IMR-90 (cell line): Measurements from ENCODE around the gene TIMP1. TPM values are rescaled to one million over a fixed set of nuclear protein-coding genes. Genes with fewer than 3 reads are reported as not detected.

Experiments used
- ATAC-seq: fragments of 200-7000 bp; cut with Tn5 transposase; 2 replicates; pipeline ENCODE4 v1.9.1; 2020; ENCODE audit warnings: low read depth, mild to moderate bottlenecking, moderate library complexity
- BruUV-seq: library from RNA; stranded (reverse); fragments of 400-500 nt; replicated peaks from 2 replicates; lab custom pipeline; 2021; lab: Mats Ljungman, UMichigan
- CTCF ChIA-PET: fragments of 300-600 bp; formaldehyde crosslinking; extraction: SDS; loops from one replicate; lab custom pipeline; 2021; ENCODE audit warnings: antibody characterized with exemption; lab: Yijun Ruan, JAX
- POLR2A ChIA-PET: fragments of 300-600 bp; sonication (Branson Sonifier 250); formaldehyde crosslinking; loops from one replicate; lab custom pipeline; 2022; ENCODE audit warnings: antibody characterized with exemption; ENCODE audit not compliant: unreplicated experiment; lab: Charles Lee
- DNase-seq: peaks from one replicate; pipeline ENCODE4 v3.0.0; 2013
- H2AFZ ChIP-seq: replicated peaks from 2 replicates; pipeline ENCODE3; 2013; ENCODE audit warnings: low read length, mild to moderate bottlenecking; ENCODE audit not compliant: poor library complexity
- H2AK5ac ChIP-seq: 2 replicates; pipeline ENCODE4 v1.6.1; 2013; ENCODE audit warnings: low read depth, low read length, inconsistent platforms
- H2AK9ac ChIP-seq: replicated peaks from 2 replicates; pipeline ENCODE3; 2013; ENCODE audit warnings: mild to moderate bottlenecking, low read depth, low read length, moderate library complexity; ENCODE audit not compliant: poor library complexity
- H2BK120ac ChIP-seq: 2 replicates; pipeline ENCODE4 v1.6.1; 2013; ENCODE audit warnings: low read depth, low read length, inconsistent platforms
- H2BK15ac ChIP-seq: 3 replicates; pipeline ENCODE4 v1.6.1; 2013; ENCODE audit warnings: low read depth, low read length, inconsistent platforms
- H2BK20ac ChIP-seq: 2 replicates; pipeline ENCODE4 v1.6.1; 2013; ENCODE audit warnings: low read depth, mild to moderate bottlenecking, inconsistent platforms, low read length, moderate library complexity
- H2BK5ac ChIP-seq: 2 replicates; pipeline ENCODE4 v1.6.1; 2013; ENCODE audit warnings: mild to moderate bottlenecking, low read depth, low read length, inconsistent platforms; ENCODE audit not compliant: poor library complexity, severe bottlenecking
- H3K14ac ChIP-seq: replicated peaks from 2 replicates; pipeline ENCODE4 v1.6.1; 2013; ENCODE audit warnings: low read depth, low read length, inconsistent platforms
- H3K18ac ChIP-seq: 2 replicates; pipeline ENCODE4 v1.6.1; 2013; ENCODE audit warnings: low read depth, low read length, control low read depth
- H3K23ac ChIP-seq: 2 replicates; pipeline ENCODE4 v1.6.1; 2013; ENCODE audit warnings: low read depth, low read length, inconsistent platforms
- H3K27ac ChIP-seq: 2 replicates; pipeline ENCODE4 v1.5.1; 2013; ENCODE audit warnings: mild to moderate bottlenecking, control low read depth, low read length; ENCODE audit not compliant: insufficient read depth
- H3K27me3 ChIP-seq: 2 replicates; pipeline ENCODE4 v1.6.1; 2013; ENCODE audit warnings: low read length; ENCODE audit not compliant: control insufficient read depth, insufficient read depth
- H3K36me3 ChIP-seq: 2 replicates; pipeline ENCODE4 v1.6.1; 2013; ENCODE audit warnings: low read length, mixed read lengths; ENCODE audit not compliant: control insufficient read depth, insufficient read depth
- H3K4ac ChIP-seq: 2 replicates; pipeline ENCODE4 v1.6.1; 2013; ENCODE audit warnings: low read depth, low read length, inconsistent platforms
- H3K4me1 ChIP-seq: 2 replicates; pipeline ENCODE4 v1.6.1; 2013; ENCODE audit warnings: low read length, mixed read lengths; ENCODE audit not compliant: control insufficient read depth, insufficient read depth
- H3K4me2 ChIP-seq: 2 replicates; pipeline ENCODE4 v1.6.1; 2013; ENCODE audit warnings: low read depth, mild to moderate bottlenecking, control low read depth, low read length, moderate library complexity
- H3K4me3 ChIP-seq: 2 replicates; pipeline ENCODE4 v1.5.1; 2013; ENCODE audit warnings: low read depth, mild to moderate bottlenecking, control low read depth, low read length, moderate library complexity; ENCODE audit not compliant: insufficient read depth
- H3K56ac ChIP-seq: 2 replicates; pipeline ENCODE4 v1.6.1; 2013; ENCODE audit warnings: low read length, inconsistent platforms; ENCODE audit not compliant: insufficient read depth; ENCODE audit errors: extremely low read depth
- H3K79me1 ChIP-seq, 2 experiments: 2 replicates each; pipeline ENCODE4 v1.6.1; 2013; ENCODE audit warnings: low read length in 2 of 2, inconsistent platforms in 1 of 2, low read depth in 1 of 2
- H3K9ac ChIP-seq: 2 replicates; pipeline ENCODE4 v1.6.1; 2013; ENCODE audit warnings: low read depth, low read length, control low read depth
- H3K9me1 ChIP-seq: 2 replicates; pipeline ENCODE4 v1.6.1; 2013; ENCODE audit warnings: low read length, inconsistent platforms; ENCODE audit not compliant: insufficient read depth
- H3K9me3 ChIP-seq: 2 replicates; pipeline ENCODE4 v1.6.1; 2013; ENCODE audit warnings: low read length; ENCODE audit not compliant: control insufficient read depth, insufficient read depth
- H4K20me1 ChIP-seq: 2 replicates; pipeline ENCODE4 v1.6.1; 2013; ENCODE audit warnings: low read length, inconsistent platforms; ENCODE audit not compliant: insufficient read depth
- H4K5ac ChIP-seq: 2 replicates; pipeline ENCODE4 v1.6.1; 2013; ENCODE audit warnings: mild to moderate bottlenecking, low read depth, low read length, control low read depth
- H4K8ac ChIP-seq, 2 experiments: 2 replicates each; pipeline ENCODE4 v1.6.1; 2013; ENCODE audit warnings: low read depth in 2 of 2, low read length in 2 of 2, control low read depth in 1 of 2, inconsistent platforms in 1 of 2
- H4K91ac ChIP-seq: 2 replicates; pipeline ENCODE4 v1.6.1; 2013; ENCODE audit warnings: low read depth, low read length, inconsistent platforms; ENCODE audit not compliant: insufficient read depth
- BHLHE40 ChIP-seq: fragments of 150-350 bp; IDR thresholded peaks from 2 replicates; pipeline ENCODE4 v1.6.1; 2016; ENCODE audit warnings: mild to moderate bottlenecking, low read depth, low read length
- CEBPB ChIP-seq: IDR thresholded peaks from 2 replicates; pipeline ENCODE4 v1.6.1; 2012; ENCODE audit warnings: low read depth, low read length, improper control_type of control experiment
- CHD1 ChIP-seq: IDR thresholded peaks from 2 replicates; pipeline ENCODE4 v1.6.1; 2012; ENCODE audit warnings: low read depth, low read length, improper control_type of control experiment
- FOS ChIP-seq: fragments of 150-350 bp; IDR thresholded peaks from 2 replicates; pipeline ENCODE4 v1.6.1; 2016; ENCODE audit warnings: low read depth, low read length
- MAFK ChIP-seq: IDR thresholded peaks from 2 replicates; pipeline ENCODE4 v1.6.1; 2012; ENCODE audit warnings: low read depth, low read length, improper control_type of control experiment
- MAZ ChIP-seq: IDR thresholded peaks from 2 replicates; pipeline ENCODE4 v1.6.1; 2012; ENCODE audit warnings: low read depth, mild to moderate bottlenecking, low read length, improper control_type of control experiment, moderate library complexity, borderline replicate concordance
- MXI1 ChIP-seq: IDR thresholded peaks from 2 replicates; pipeline ENCODE4 v1.6.1; 2012; ENCODE audit warnings: low read depth, mild to moderate bottlenecking, low read length, moderate library complexity, borderline replicate concordance
- NFE2L2 ChIP-seq: fragments of 150-350 bp; IDR thresholded peaks from 2 replicates; pipeline ENCODE4 v1.6.1; 2016; ENCODE audit warnings: low read depth, mild to moderate bottlenecking, low read length
- POLR2A ChIP-seq: IDR thresholded peaks from 2 replicates; pipeline ENCODE4 v1.6.1; 2012; ENCODE audit warnings: mild to moderate bottlenecking, low read depth, low read length
- RAD21 ChIP-seq: IDR thresholded peaks from 2 replicates; pipeline ENCODE4 v1.6.1; 2012; ENCODE audit warnings: low read length, improper control_type of control experiment
- RCOR1 ChIP-seq: IDR thresholded peaks from 2 replicates; pipeline ENCODE4 v1.6.1; 2012; ENCODE audit warnings: mild to moderate bottlenecking, low read length, improper control_type of control experiment; ENCODE audit not compliant: insufficient replicate concordance
- SMC3 ChIP-seq: fragments of 150-350 bp; IDR thresholded peaks from 2 replicates; pipeline ENCODE4 v1.6.1; 2016; ENCODE audit warnings: low read depth, mild to moderate bottlenecking, antibody characterized with exemption, low read length, moderate library complexity
- dilution Hi-C: fragments of 300-500 bp; cut with HindIII; formaldehyde crosslinking; loops from one replicate; pipeline ENCODE4 v1.14.3; 2018; ENCODE audit warnings: low sequenced_read_pairs; ENCODE audit not compliant: unreplicated experiment
- in situ Hi-C: fragments of 300-500 bp; cut with MboI; formaldehyde crosslinking; loops from 3 replicates; pipeline ENCODE4 v1.14.3; 2019; ENCODE audit warnings: low sequenced_read_pairs, inconsistent platforms, mixed read lengths
- intact Hi-C: fragments of 100-400 bp; cut with micrococcal nuclease; formaldehyde crosslinking; loops from 2 replicates; pipeline ENCODE4 v1.10.0; 2022
- polyA plus RNA-seq, 3 experiments: library from polyadenylated mRNA; depleted of rRNA; stranded (reverse); fragments of >200 nt; gene quantifications; 2 replicates each; pipeline ENCODE4 v1.2.3, GENCODE V29; 2012; ENCODE audit warnings: low replicate concordance in 1 of 3
- total RNA-seq: library from RNA; depleted of rRNA; stranded (reverse); fragments of >200 nt; gene quantifications from 2 replicates; pipeline ENCODE4 v1.2.3, GENCODE V29; 2012
- TF ChIP-seq, protein P1 (sequence below): conservative IDR thresholded peaks from 2 replicates; pipeline ENCODE4 v1.5.1; 2012; ENCODE audit warnings: mild to moderate bottlenecking, low read depth, low read length, improper control_type of control experiment
- TF ChIP-seq, protein P2 (sequence below): fragments of 150-350 bp; IDR thresholded peaks from 2 replicates; pipeline ENCODE4 v1.6.1; 2017; ENCODE audit warnings: mild to moderate bottlenecking, antibody characterized with exemption, low read length, low read depth

TIMP1 gene
- total and polyA plus RNA-seq, 2 of the 4 experiments (the other 2 are of a cell fraction): 512 to 3,078 TPM

DNA sequence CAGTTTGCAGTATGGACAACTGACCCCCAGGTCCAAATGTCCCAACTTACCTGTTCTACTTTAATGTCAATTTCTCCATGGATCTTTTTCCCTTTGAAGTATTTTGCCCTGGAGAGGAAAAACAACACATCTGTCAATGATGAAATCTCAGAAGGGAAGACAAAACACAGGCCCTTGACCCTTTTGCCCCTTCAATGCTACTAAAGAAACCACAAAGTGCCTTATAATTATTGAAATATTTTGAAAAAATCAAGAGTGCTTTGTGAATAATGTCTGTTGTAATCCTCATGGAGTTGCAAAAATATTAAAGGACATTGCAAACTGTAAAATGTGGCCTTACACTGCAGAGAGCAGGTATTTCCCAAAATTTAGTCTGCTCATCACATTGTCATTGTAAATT is 24.9 kb downstream of the TIMP1 start:
- Histone ChIP-seq H2BK5ac (no peak overlapping the region), H3K9ac (no peak overlapping the region), H4K20me1 (no peaks in the 10 kb centered on the region; the same call in 1 of the 2 replicates), H3K4me2 (no peak overlapping the region), H3K14ac (no peak overlapping the region), H3K27ac (no peak overlapping the region), H4K91ac (no peak overlapping the region), H3K4ac (no peak overlapping the region), H3K4me1 (no peaks in the 10 kb centered on the region), H3K9me1 (no peaks in the 10 kb centered on the region), H3K36me3 (no peaks in the 10 kb centered on the region), H3K56ac (no peak overlapping the region), H3K23ac (no peak overlapping the region), H2BK120ac (no peak overlapping the region), H2AK5ac (no peak overlapping the region), H2BK15ac (no peak overlapping the region), H3K79me1 (no peaks in the 10 kb centered on the region), H3K9me3 (no peaks in the 10 kb centered on the region), H3K27me3 (peaks cover 9% of the 10 kb centered on the region; the same call in 1 of the 2 replicates), H2AK9ac (no peak overlapping the region), H3K4me3 (no peak overlapping the region), H4K8ac (no peak overlapping the region), H2BK20ac (no peak overlapping the region), H3K18ac (no peak overlapping the region), H2AFZ (no peak overlapping the region), H4K5ac (no peak overlapping the region)
- POLR2A ChIA-PET: no interaction called here
- intact Hi-C loops: no loop called here
- in situ Hi-C loops: no loop called here
- no TSS peak for BruUV-seq
- no peak for ATAC-seq
- TF ChIP-seq MAZ (no peak), POLR2A (no peak), CHD1 (no peak), MAFK (no peak), SMC3 (no peak), FOS (no peak), NFE2L2 (no peak), CEBPB (no peak), RAD21 (no peak), MXI1 (no peak), RCOR1 (no peak), BHLHE40 (no peak)
- TF ChIP-seq, protein P1, sequence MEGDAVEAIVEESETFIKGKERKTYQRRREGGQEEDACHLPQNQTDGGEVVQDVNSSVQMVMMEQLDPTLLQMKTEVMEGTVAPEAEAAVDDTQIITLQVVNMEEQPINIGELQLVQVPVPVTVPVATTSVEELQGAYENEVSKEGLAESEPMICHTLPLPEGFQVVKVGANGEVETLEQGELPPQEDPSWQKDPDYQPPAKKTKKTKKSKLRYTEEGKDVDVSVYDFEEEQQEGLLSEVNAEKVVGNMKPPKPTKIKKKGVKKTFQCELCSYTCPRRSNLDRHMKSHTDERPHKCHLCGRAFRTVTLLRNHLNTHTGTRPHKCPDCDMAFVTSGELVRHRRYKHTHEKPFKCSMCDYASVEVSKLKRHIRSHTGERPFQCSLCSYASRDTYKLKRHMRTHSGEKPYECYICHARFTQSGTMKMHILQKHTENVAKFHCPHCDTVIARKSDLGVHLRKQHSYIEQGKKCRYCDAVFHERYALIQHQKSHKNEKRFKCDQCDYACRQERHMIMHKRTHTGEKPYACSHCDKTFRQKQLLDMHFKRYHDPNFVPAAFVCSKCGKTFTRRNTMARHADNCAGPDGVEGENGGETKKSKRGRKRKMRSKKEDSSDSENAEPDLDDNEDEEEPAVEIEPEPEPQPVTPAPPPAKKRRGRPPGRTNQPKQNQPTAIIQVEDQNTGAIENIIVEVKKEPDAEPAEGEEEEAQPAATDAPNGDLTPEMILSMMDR: no peak
- TF ChIP-seq, protein P2, sequence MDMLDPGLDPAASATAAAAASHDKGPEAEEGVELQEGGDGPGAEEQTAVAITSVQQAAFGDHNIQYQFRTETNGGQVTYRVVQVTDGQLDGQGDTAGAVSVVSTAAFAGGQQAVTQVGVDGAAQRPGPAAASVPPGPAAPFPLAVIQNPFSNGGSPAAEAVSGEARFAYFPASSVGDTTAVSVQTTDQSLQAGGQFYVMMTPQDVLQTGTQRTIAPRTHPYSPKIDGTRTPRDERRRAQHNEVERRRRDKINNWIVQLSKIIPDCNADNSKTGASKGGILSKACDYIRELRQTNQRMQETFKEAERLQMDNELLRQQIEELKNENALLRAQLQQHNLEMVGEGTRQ: no peak
- dilution Hi-C loops: no loop called here
- no peak for DNase-seq
- CTCF ChIA-PET: no interaction called here
